Left ventricle myocardium inferior (tissue), 1 donor: ENCODE measurements around the gene VWA5B1. TPM values are rescaled to one million over a fixed set of nuclear protein-coding genes. Genes with fewer than 3 reads are reported as not detected.

Source experiments
- DNase-seq: peaks from one replicate; pipeline ENCODE4 v3.0.0-alpha.2; 2020
- H3K27ac ChIP-seq: fragments of 200-600 bp; replicated peaks from 2 replicates; pipeline ENCODE4 v1.8.0; 2021
- H3K27me3 ChIP-seq: fragments of 200-600 bp; 2 replicates; pipeline ENCODE4 v1.8.0; 2021; ENCODE audit warnings: low read depth
- H3K36me3 ChIP-seq: fragments of 200-600 bp; 2 replicates; pipeline ENCODE4 v1.8.0; 2021
- H3K4me1 ChIP-seq: fragments of 200-600 bp; 2 replicates; pipeline ENCODE4 v1.8.0; 2021
- H3K4me3 ChIP-seq: fragments of 200-600 bp; 2 replicates; pipeline ENCODE4 v1.8.0; 2021; ENCODE audit warnings: mild to moderate bottlenecking, moderate library complexity
- H3K9me3 ChIP-seq: fragments of 200-600 bp; replicated peaks from 2 replicates; pipeline ENCODE4 v1.8.0; 2021
- intact Hi-C: fragments of 100-400 bp; cut with micrococcal nuclease; formaldehyde crosslinking; loops from one replicate; pipeline ENCODE4 v1.11.0; 2022
- total RNA-seq: library from RNA; stranded (reverse); fragmentation: NEBNext Ultra II Directional; extraction: Animal tissue kit (Norgen Biotek cat#: 25700); gene quantifications from one replicate; pipeline ENCODE4 v1.2.1, GENCODE V29; 2021
- TF ChIP-seq, protein P1 (sequence below): fragments of 200-600 bp; IDR thresholded peaks from 2 replicates; pipeline ENCODE4 v1.8.0; 2021; ENCODE audit warnings: antibody characterized with exemption, mild to moderate bottlenecking, borderline replicate concordance
- donor health status: DM: no; HTN: yes; CAD: no; lungs with severe emphysema.

VWA5B1 gene
- total RNA-seq, 1 donor from 2014 or later: 0.16 TPM

DNA sequence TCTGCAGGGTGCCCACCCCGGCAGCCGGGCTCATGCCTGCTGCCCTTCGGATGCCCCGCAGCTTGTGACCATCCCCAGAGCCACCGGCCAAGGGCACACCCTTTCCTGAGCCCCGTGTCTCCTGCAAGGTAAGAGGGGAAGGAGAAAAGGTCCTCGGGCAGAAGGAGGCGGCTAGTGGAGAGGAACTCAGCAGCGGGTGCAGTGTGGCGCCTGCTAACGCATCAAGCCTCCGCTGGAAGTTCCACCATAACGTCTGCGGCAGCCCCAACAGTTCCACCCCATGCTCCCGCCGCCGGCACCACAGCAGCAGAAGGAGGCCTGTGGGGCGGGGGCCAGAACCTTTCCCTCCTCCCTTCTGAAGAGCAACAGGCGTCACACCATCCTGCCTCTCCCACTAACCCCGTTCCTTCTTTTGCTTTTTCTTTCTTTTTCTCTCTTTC is 990 bp downstream of the VWA5B1 start:
- TF ChIP-seq, protein P1, sequence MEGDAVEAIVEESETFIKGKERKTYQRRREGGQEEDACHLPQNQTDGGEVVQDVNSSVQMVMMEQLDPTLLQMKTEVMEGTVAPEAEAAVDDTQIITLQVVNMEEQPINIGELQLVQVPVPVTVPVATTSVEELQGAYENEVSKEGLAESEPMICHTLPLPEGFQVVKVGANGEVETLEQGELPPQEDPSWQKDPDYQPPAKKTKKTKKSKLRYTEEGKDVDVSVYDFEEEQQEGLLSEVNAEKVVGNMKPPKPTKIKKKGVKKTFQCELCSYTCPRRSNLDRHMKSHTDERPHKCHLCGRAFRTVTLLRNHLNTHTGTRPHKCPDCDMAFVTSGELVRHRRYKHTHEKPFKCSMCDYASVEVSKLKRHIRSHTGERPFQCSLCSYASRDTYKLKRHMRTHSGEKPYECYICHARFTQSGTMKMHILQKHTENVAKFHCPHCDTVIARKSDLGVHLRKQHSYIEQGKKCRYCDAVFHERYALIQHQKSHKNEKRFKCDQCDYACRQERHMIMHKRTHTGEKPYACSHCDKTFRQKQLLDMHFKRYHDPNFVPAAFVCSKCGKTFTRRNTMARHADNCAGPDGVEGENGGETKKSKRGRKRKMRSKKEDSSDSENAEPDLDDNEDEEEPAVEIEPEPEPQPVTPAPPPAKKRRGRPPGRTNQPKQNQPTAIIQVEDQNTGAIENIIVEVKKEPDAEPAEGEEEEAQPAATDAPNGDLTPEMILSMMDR: no peak
- intact Hi-C loops: no loop called here
- peak overlapping the region; percentile 39 for H3K4me3 ChIP-seq
- no peaks in the 10 kb centered on the region for H3K36me3 ChIP-seq
- peaks cover 13% of the 10 kb centered on the region for H3K4me1 ChIP-seq
- DNase-seq: no peak
- no peaks in the 10 kb centered on the region for H3K9me3 ChIP-seq
- peaks cover 75% of the 10 kb centered on the region for H3K27me3 ChIP-seq
- H3K27ac ChIP-seq: no peak overlapping the region

DNA sequence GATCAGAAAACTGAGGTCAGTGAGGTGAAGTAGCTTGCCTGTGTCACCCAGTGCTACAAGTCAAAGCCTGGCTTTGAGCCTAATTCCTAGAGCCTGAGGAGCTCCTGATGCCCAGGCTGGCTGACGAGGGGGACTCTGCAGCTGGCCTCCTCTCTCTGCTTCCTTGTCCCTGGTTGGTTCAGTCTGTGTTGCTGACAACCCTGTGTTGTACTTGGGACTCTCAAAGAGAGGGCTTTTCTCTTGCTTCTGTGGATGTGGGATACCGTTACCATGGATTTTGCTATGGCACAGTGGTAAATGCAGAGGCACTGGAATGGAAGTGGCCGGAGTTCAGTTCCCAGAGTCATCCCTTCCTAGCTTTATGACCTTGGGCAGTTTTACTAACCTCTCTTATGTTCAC is 8.0 kb downstream of the VWA5B1 start:
- TF ChIP-seq, protein P1: no peak
- H3K4me1 ChIP-seq: peaks cover 17% of the 10 kb centered on the region
- no peaks in the 10 kb centered on the region for H3K36me3 ChIP-seq
- DNase-seq: no peak
- no peak overlapping the region for H3K27ac ChIP-seq
- no peak overlapping the region for H3K4me3 ChIP-seq
- intact Hi-C loops: no loop called here
- no peaks in the 10 kb centered on the region for H3K9me3 ChIP-seq
- peaks cover 13% of the 10 kb centered on the region for H3K27me3 ChIP-seq

DNA sequence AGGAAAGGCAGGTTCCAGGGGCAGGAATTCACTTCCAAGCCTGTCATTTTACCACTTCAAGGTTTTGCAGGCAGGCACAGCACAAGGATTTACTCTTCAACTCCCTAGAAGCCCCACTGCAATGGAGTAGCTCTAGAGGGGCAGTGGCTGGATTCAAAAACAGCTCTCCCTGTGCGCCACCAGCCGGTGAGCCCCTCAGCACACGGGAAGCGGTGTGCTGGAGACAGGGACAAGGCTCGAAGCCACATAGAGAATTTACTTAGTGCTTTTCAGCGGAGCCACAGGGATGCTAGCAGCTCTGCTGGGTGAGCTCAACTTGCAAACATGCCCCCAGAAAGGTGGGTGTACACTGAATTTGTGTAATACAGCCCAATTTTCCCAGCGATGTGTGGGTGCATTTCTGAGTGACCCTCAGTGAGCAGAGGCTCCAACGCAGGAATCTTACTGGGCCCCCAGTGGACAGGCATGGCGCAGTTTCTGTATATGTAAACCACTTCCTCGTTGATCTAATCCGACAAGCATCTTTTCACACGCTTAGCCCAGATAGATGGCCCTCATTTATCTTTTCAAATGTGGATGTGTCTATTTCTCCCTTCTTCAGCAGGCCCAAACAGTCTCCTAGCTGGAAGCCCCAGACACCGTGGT is 10.9 kb downstream of the VWA5B1 start:
- Histone ChIP-seq H3K4me1 (peaks cover 13% of the 10 kb centered on the region), H3K4me3 (no peak overlapping the region), H3K27me3 (no peaks in the 10 kb centered on the region), H3K27ac (no peak overlapping the region), H3K36me3 (no peaks in the 10 kb centered on the region), H3K9me3 (no peaks in the 10 kb centered on the region)
- TF ChIP-seq, protein P1: no peak
- intact Hi-C loops: no loop called here
- no peak for DNase-seq

DNA sequence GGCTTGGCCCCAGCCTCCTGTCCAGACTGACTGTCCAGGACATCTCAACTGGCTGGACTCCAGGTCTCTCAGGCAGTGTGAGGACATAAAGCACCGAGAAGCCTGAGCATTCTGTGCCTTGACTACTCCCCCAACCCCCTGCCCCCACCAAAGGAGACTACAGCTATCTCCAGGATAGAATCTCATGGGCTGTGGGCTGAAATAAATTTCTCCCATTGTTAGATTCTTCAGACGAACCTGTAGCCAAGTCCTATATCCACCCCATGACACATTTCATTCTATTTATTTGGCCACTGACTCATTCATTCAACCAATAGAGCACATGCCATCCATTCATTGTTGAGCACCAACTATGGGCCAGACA is 11.4 kb downstream of the VWA5B1 start:
- intact Hi-C loops: no loop called here
- TF ChIP-seq, protein P1: no peak
- DNase-seq: peak; percentile 53
- Histone ChIP-seq H3K4me1 (peaks cover 13% of the 10 kb centered on the region), H3K36me3 (no peaks in the 10 kb centered on the region), H3K27me3 (no peaks in the 10 kb centered on the region), H3K9me3 (no peaks in the 10 kb centered on the region), H3K4me3 (no peak overlapping the region), H3K27ac (no peak overlapping the region)

DNA sequence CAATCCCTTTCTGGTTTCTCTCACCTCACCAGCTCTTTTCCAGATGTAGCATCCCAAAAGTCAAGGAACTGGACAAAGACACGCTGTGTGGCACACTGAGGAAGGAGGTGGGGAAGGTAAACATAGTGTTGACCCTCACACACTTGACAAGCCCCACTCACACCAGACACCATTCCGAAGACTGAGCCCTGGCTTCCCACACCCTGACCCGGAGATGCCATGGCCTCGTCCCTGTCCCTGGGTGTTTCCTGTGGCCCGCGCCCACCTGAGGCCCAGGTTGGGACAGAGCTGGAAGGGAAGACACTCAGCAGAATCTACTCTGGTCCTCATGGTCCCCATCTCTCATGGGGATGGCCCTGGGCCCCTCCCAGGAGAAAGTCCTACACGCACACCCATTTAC is 16.4 kb downstream of the VWA5B1 start:
- Histone ChIP-seq H3K27me3 (no peaks in the 10 kb centered on the region), H3K4me1 (peaks cover 21% of the 10 kb centered on the region), H3K4me3 (no peak overlapping the region), H3K36me3 (no peaks in the 10 kb centered on the region), H3K27ac (no peak overlapping the region), H3K9me3 (no peaks in the 10 kb centered on the region)
- DNase-seq: no peak
- intact Hi-C loops: no loop called here
- TF ChIP-seq, protein P1: no peak
